HG03342 (cell line): Measurements from ENCODE around the gene RGMA.

ENCODE experiments used
- ATAC-seq: cut with Tn5 transposase; IDR thresholded peaks from one replicate; pipeline ENCODE4 v1.9.1; 2021; ENCODE audit warnings: mild to moderate bottlenecking, moderate library complexity; ENCODE audit not compliant: unreplicated experiment

RGMA gene

DNA sequence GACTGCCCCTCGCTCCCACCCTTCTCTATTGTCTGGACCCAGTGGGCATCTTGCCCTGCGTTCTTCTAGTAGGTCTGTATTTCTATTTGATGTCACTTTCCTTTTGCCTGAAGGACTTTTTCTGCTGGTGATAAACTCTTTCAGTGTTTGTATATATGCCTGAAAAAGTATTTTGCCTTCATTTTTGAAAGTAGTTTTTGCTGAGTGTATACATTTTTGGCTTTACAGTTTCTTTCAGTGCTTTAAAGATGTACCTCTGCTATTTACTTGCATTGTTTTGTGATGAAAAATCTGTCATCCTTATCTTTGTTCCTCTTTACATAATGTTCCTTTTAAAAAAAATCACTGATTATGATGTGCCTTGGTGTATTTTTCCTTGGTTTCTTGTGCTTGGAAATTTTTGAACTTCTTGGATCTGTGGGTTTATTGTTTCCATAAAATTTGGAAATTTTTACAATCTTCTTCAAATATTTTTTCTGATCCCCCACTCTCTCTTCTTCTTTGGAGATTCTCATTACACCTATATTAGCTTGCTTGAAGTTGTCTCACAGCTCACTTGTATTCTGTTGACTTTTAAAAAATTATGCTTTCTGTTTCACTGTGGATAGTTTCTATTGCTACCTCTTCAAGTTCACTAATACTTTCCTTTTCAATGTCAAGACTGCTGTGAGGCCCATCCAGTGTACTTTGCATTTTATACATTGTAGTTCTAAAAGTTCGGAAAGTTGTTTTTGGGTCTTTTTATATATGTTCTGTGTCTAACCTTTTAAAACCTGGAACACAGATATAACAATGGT lies 67.8 kb downstream of the RGMA start:
- ATAC-seq, result peak; percentile 79

- no peak for ATAC-seq
These were observed 69.0 kb downstream of the RGMA start for GRCh38 chr15:93019971-93020370.

- no peak for ATAC-seq
These were observed 69.9 kb downstream of the RGMA start for GRCh38 chr15:93019090-93019489.

DNA sequence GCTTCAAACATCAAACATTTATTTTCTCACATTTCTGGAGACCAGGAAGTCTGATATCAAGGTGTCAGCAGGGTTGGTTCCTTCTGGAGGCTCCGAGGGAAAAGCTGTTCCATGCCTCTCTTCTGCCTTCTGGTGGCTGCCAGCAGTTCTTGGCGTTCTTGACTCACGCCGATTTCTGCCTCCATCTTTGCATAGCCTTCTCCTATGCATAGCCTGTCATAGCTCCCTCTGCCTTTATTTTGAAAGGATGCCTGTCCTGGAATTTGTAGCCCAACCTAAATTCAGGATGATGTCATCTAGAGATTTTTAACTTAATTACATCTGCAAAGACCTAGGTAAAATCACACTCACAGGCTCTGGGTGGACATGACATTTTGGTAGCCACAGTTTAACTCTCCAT lies 70.4 kb downstream of the RGMA start:
- no peak for ATAC-seq

- ATAC-seq, result no peak
These were observed 71.5 kb downstream of the RGMA start for GRCh38 chr15:93017526-93017925.

DNA sequence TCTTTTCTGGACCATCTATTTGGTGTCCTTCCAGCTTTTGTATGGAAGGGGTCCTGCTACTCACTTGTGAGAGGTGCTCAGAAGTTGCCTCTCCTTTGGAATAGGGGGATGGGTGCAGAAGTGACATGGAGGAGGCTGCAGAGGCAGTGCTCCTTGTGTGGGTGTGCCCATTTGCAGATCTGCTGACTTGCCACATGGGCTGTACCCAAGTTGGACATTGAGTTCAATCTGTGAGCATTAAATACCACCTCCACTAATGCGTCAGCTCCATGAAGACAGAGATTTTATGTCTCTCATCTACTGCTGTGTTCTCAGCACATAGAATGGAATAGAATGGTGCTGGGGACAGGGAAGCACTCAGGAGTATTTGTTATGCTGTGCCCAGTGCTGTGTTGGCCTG lies 76.2 kb downstream of the RGMA start:
- ATAC-seq, result no peak

- ATAC-seq, result no peak
These were observed 81.0 kb downstream of the RGMA start for GRCh38 chr15:93007994-93008393.

DNA sequence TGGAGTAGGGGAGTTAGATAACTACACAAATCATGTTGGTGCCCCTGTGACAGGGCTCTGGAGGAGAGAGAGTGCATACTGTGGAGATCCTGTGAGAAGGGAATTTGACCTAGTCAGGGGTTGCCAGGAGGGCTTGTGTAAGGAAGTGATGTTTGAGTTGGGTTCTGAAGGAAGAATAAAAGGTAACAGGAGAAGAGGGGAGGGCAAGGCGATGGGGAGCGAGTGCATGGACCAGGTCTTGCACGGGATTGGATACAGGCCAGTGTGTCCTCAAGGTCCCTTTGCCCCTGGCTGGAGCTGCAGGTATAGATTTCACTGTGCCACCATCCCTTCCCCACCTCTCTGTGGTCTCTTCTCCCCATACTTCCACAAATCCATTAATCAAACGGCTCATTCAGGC lies 83.9 kb downstream of the RGMA start:
- no peak for ATAC-seq

- no peak for ATAC-seq
These were observed 87.1 kb downstream of the RGMA start for GRCh38 chr15:93001881-93002280.

DNA sequence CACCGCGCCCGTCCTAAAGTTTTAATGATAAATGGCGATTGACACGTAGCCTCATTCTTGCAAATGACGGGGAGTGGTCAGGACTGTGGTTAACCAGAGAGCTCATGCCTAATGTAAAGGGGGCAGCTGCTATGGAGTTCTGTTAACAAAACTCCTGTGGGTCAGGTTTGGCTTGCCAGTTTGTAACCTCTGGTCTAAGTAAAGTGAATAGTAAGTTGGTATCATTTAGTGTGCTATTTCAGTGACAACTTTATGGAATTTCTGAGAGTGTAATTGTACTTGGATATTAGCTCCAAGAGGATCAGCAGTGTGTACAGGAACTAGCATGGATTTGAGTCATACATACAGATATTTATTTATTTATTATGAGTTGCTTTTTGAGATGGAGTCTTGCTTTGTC lies 87.9 kb downstream of the RGMA start:
- no peak for ATAC-seq

GRCh38 chr15:92997821-92998220 lies 91.2 kb downstream of the RGMA start:
- ATAC-seq, result no peak

- no peak for ATAC-seq
These were observed 96.3 kb downstream of the RGMA start for GRCh38 chr15:92992720-92993119.

DNA sequence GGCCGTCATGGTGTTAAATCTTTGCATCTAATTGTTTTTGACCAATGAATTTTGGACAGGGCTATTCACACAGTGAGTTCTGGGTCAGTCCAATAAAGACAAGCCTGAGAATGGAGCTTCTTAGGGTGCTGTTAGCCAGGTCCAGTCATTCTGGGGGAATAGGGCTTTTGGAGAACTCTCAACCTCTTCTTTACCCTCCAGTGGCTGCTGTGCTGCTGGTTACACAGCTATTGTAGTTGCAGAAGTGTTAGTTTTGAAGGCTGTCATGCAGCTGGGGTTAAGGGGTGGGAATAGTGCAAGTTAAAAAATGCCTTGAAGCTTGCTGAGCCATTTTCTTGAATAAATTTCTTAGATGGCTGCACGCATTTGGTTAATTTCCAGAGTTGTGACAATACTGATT lies 99.0 kb downstream of the RGMA start:
- ATAC-seq, result no peak

DNA sequence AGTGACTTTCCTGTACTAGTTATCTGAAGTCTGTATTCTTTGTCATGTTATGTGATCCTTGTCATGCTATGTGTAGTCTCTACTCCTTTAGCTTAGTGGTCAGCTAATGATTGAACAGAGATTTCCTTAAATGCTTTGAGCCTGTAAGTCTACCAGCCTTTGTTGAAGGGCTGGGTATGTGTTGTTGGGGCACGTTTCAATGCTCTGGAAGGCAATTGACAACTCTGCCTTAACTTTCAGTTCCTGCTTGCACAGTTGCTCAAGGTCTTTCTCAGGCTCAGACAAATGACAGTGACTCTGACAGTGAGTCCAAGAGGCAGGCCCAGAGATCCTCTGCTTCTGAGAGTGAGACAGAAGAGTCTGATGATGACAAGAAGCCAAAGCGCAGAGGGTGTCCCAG lies 99.5 kb downstream of the RGMA start:
- ATAC-seq, result peak; percentile 71
